Measurements from ENCODE around the gene HELZ2.

The HELZ2 gene

DNA sequence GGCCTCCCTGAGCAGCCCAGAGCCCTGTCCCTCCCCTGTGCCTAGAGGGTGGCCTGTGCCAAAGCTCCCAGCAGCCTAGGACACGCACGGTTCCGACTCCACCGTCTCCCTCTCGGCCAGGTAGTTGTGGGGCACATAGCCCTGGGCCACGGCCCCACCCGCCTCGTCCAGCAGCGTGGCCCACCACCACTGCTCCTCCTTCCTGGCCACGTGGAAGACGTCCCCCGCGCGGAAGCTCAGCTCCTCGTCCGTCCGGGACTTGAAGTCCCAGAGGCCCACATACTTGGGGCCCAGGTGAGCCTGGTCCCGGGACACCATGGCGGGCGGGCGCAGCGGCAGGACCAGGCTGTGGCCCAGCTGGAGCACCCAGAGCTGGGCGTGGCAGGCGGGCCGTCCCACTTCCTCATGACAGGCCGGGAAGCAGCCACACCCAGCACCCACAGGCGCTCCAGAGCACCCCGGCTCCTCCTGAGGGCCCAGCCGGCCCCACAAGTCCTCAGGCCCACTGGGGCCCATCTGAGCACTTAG lies 37.0 kb downstream of the HELZ2 start, which contains the start of gene PTK6:
Gene PTK6, minus strand, starts transcription at position 380 of the 528 bp plus-strand sequence. Its CDS starts 62 bp downstream, at position 318.
- TF ChIP-seq, protein P1, sequence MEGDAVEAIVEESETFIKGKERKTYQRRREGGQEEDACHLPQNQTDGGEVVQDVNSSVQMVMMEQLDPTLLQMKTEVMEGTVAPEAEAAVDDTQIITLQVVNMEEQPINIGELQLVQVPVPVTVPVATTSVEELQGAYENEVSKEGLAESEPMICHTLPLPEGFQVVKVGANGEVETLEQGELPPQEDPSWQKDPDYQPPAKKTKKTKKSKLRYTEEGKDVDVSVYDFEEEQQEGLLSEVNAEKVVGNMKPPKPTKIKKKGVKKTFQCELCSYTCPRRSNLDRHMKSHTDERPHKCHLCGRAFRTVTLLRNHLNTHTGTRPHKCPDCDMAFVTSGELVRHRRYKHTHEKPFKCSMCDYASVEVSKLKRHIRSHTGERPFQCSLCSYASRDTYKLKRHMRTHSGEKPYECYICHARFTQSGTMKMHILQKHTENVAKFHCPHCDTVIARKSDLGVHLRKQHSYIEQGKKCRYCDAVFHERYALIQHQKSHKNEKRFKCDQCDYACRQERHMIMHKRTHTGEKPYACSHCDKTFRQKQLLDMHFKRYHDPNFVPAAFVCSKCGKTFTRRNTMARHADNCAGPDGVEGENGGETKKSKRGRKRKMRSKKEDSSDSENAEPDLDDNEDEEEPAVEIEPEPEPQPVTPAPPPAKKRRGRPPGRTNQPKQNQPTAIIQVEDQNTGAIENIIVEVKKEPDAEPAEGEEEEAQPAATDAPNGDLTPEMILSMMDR (conservative IDR thresholded peaks at IDR 0.05; ENCODE audit: low read length) = no peak
- no peak for DNase-seq (ENCODE audit: low read depth)
- peak within 1 kb of the TSS; percentile 39 for H3K4me3 ChIP-seq (ENCODE audit: low read length)

DNA sequence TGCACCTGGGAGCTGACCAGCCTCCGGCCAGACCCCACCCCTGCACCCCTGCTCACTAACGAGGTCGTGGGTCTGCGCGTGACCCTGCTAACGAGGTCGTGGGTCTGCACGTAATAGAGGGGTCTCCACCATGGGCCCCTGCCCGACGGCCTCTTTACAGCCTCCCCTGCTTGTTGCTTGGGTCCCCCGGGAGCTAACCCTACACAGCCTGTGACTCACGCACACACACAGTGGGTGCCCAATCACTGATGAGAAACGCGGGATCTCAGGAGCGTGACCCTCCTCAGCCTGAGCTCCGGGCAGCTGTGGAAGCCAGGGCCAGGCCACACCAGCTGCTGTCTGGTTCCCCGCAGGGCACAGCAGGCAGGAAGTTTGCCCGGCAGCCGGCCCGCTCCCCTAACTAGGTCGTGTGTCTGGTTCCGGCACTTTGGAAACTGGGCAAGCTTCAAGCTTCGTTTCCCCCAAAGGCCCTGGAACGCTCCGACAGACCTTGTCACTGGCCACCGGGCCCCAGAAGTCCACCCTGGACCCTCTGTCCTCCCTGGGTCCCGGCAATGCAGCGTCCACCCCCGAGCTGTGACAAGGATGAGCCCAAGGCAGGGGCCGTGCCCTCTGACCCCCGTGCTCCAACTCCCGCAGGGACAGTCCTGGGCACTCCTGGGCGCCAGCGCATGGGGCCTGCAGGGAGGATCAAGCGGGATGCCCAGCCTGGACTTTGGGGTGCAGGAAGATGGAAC lies 37.6 kb downstream of the HELZ2 start:
- TF ChIP-seq, protein P1 (conservative IDR thresholded peaks at IDR 0.05; ENCODE audit: low read length) = no peak
- no peak overlapping the region for H3K4me3 ChIP-seq (ENCODE audit: low read length)
- peak; percentile 39 for DNase-seq (ENCODE audit: low read depth)

DNA sequence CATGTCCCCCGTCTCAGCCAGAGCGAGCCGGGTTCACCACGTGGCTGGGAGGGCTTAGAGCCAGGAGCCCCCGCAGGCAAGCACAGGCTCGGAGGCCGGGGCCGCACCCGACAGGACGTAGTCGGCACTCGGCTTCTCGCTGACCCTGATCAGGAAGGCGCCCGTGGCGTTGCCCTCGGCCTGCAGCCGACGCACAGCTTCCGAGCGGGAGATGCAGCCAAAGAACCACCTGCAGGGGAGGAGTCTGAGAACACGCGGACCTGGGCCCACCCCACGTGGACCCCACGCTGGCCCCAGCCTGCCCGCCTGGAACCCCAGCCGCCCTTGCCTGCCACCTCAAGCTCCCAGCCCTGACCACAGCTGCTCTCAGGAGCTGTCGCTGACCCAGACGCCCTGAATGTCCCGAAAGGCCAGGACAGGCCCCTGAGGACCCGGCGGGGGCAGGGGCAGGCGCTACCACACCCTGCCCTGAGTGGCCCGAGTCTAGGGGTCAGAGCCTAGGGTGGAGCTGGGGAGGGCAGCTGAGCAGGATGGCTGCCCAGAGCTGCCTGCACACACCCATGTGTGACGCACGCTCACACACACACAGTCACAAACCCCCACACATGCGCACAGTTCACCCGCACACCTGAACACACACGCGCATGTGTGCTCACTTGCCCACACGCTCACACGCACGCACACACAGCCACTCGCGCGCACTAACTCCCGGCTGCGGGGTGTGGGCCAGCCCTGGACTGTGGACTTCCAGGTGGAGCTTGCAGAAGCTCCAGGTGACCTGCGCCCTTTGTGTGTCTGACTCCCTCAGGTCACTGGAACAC lies 39.0 kb downstream of the HELZ2 start:
- H3K4me3 ChIP-seq (ENCODE audit: low read length) = no peak overlapping the region
- DNase-seq (ENCODE audit: low read depth) = peak; percentile 25
- TF ChIP-seq, protein P1 (conservative IDR thresholded peaks at IDR 0.05; ENCODE audit: low read length) = no peak

DNA sequence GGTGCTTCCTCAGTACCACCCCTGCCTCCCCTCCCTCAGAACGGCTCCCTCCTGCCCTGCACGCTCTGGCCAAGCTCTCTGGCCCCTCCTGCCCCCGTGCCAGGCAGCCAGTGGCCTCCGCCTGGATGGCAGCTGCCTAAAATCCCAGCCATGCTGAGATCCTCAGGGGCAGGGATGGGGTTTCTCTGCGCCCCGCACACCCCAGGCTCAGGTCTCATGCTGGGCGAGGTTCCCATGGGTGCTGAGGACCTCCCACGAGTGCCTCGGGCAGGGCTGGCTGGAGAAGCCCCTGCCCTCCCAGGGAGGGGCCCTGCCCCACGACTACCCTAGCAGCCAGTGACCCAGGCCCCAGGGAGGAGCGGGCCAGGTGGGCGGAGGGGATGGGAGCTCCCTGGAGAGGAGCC lies 39.6 kb downstream of the HELZ2 start:
- no peak overlapping the region for H3K4me3 ChIP-seq (ENCODE audit: low read length)
- no peak for DNase-seq (ENCODE audit: low read depth)
- TF ChIP-seq, protein P1 (conservative IDR thresholded peaks at IDR 0.05; ENCODE audit: low read length) = no peak

DNA sequence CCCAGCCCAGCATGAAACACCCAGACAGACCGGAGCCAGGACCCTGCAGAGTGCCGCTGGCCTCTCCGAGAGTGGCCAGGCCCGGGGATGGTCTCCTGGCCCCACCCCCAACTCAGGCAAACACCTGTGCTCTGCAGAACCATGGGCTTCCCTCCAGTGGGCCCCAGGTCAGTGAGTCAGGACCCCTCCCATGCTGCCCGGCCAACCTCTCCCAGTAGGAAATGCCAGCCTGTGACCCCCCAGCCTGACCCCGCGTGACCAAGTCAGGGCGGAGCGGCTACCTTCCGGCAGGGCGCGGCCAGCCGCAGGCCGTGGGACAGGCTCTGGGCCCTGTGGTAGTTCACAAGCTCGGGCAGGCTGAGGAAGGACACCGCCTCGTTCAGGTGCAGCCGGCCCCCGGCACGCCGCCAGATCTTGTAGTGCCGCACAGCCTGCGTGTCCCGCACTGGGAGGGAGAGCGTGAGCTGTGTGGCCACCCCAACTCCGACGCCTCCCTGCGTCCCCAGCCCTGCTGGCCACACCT lies 40.1 kb downstream of the HELZ2 start:
- DNase-seq (ENCODE audit: low read depth) = no peak
- H3K4me3 ChIP-seq (ENCODE audit: low read length) = no peak overlapping the region
- TF ChIP-seq, protein P1 (conservative IDR thresholded peaks at IDR 0.05; ENCODE audit: low read length) = no peak

DNA sequence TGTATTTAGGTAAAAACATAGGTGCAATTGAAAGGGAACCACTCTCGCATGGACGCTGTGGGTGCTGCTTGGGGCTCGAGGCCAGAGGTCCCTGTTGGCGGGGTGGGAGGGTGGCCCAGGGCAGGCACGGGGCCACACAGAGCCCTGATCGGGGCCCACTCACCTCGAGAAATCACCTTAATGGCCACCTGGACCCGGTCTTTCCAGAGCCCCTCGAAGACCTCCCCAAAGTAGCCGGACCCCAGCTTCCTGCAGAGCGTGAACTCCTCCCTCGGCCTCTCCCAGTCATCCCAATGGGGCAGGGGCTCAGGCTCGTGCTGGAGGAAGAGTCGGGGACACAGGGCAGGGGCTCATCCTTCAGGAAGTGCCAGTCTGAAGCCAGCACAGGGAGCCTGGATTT lies 40.7 kb downstream of the HELZ2 start:
- no peak overlapping the region for H3K4me3 ChIP-seq (ENCODE audit: low read length)
- TF ChIP-seq, protein P1 (conservative IDR thresholded peaks at IDR 0.05; ENCODE audit: low read length) = no peak
- no peak for DNase-seq (ENCODE audit: low read depth)

Data from AG10803 (cell line).